GM12864 (cell line): ENCODE data around the gene GREM1.

Source experiments
- DNase-seq: peaks from one replicate; pipeline ENCODE4 v3.0.0-alpha.2; 2011; ENCODE audit warnings: low read depth
- H3K4me3 ChIP-seq: 2 replicates; pipeline ENCODE4 v1.5.1; 2011; ENCODE audit warnings: mild to moderate bottlenecking, low read depth, low read length, control low read depth
- CTCF ChIP-seq: IDR thresholded peaks from 2 replicates; pipeline ENCODE4 v1.5.1; 2011; ENCODE audit warnings: low read depth, mild to moderate bottlenecking, moderate library complexity, low read length, control low read depth, inconsistent platforms; ENCODE audit errors: missing control alignments

Gene GREM1

GRCh38 chr15:32694222-32694983 is 23.4 kb upstream of the GREM1 start:
- no peak for TF ChIP-seq CTCF
- H3K4me3 ChIP-seq = no peak overlapping the region
- no peak for DNase-seq

DNA sequence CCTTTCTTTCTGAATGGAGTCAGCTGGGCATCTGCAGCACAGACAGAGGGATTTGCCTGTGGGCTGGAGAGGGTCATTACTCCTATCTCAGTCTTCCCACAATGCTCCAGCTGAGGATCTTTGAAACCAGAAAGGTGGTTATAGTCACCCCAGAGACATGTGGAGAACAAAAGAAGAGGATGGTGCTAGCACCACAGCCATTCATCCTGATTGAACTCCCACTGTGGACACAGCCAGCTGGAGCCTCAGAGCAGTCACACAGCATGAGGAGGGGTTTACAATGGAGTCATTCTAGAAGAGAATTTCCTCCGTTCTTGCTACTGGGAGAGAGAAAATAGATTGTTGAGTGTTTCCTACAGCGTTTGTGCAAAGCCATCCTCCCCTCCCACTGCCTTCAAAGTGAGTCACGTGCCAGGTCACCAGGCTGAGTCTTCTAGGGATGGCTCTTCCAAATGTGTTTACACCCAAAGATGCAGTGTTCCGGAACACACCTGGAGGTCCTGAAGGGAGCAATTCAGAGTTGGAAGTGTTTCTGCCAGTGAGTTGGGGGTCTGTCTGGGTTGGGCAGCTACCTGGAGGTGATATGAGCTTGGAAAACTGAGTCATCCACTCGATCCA is 18.9 kb upstream of the GREM1 start:
- no peak overlapping the region for H3K4me3 ChIP-seq
- no peak for DNase-seq
- no peak for TF ChIP-seq CTCF

GRCh38 chr15:32700501-32701150 is 17.2 kb upstream of the GREM1 start:
- H3K4me3 ChIP-seq = no peak overlapping the region
- TF ChIP-seq CTCF = no peak
- DNase-seq = no peak

DNA sequence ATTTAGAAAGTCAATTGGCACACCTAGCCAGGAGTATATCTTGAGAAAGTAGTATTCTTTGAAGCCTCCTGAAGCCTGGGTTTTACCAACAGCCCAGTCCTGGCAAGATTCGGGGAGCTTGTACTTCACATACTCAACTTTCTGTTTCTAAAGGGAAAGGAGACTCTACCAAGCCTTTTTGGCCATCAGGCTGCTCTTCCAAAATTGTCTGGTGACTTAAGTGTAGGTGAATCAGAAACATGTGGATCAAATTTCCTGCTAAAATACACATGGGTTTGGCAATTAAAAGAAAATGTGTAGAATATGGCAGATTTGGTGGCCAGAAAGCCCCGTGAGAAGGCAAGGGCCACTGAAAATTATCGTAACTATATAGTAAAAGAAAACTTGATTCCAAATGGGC is 15.9 kb upstream of the GREM1 start:
- no peak overlapping the region for H3K4me3 ChIP-seq
- no peak for DNase-seq
- no peak for TF ChIP-seq CTCF

GRCh38 chr15:32704395-32704981 is 13.3 kb upstream of the GREM1 start:
- no peak for TF ChIP-seq CTCF
- no peak overlapping the region for H3K4me3 ChIP-seq
- no peak for DNase-seq

GRCh38 chr15:32705446-32705845 is 12.4 kb upstream of the GREM1 start:
- TF ChIP-seq CTCF = no peak
- no peak overlapping the region for H3K4me3 ChIP-seq
- no peak for DNase-seq
